HL-60 (cell line): Measurements from ENCODE around the gene IFT43.

Experiments used
- CTCF ChIP-seq: IDR thresholded peaks from one replicate; pipeline ENCODE4 v1.5.1; 2011; ENCODE audit warnings: low read length, control low read depth, inconsistent platforms; ENCODE audit not compliant: insufficient read depth
- POLR2AphosphoS5 ChIP-seq: IDR thresholded peaks from 2 replicates; pipeline ENCODE4 v1.6.1; 2012; ENCODE audit warnings: low read depth
- REST ChIP-seq: IDR thresholded peaks from 2 replicates; pipeline ENCODE4 v1.6.1; 2012; ENCODE audit warnings: low read depth; ENCODE audit not compliant: insufficient replicate concordance
- SPI1 ChIP-seq: IDR thresholded peaks from 2 replicates; pipeline ENCODE4 v1.6.1; 2012; ENCODE audit warnings: low read depth, mild to moderate bottlenecking, borderline replicate concordance

GRCh38 chr14:75972801-75973421 is 12.7 kb upstream of the IFT43 start:
- no peak for TF ChIP-seq CTCF
- no peak for TF ChIP-seq SPI1
- TF ChIP-seq POLR2AphosphoS5: no peak
- no peak for TF ChIP-seq REST
